GM20000 (cell line): Measurements from ENCODE around the gene EDA.

Source experiments
- DNase-seq: peaks from one replicate; pipeline ENCODE4 v3.0.0; 2012; ENCODE audit warnings: low spot score
- CTCF ChIP-seq: IDR thresholded peaks from 2 replicates; pipeline ENCODE4 v1.5.1; 2012; ENCODE audit warnings: mild to moderate bottlenecking, control low read depth; ENCODE audit errors: extremely low read depth, missing control alignments

EDA gene

GRCh38 chrX:69613946-69614345 lies 2.0 kb upstream of the EDA start:
- TF ChIP-seq CTCF = no peak
- no peak for DNase-seq

GRCh38 chrX:69614886-69615285 lies 1.0 kb upstream of the EDA start:
- TF ChIP-seq CTCF = no peak
- DNase-seq = no peak

- DNase-seq = no peak
- no peak for TF ChIP-seq CTCF
Measured at GRCh38 chrX:69615342-69615741, 571 bp upstream of the EDA start.

GRCh38 chrX:69616457-69617203 lies 717 bp downstream of the EDA start:
- DNase-seq = no peak

GRCh38 chrX:69618803-69619202 lies 2.9 kb downstream of the EDA start:
- TF ChIP-seq CTCF = no peak
- DNase-seq = peak; percentile 11

More at GRCh38 chrX:69616457-69617203, 717 bp downstream of the EDA start:
- no peak for TF ChIP-seq CTCF

GRCh38 chrX:69626129-69626528 lies 10.2 kb downstream of the EDA start:
- TF ChIP-seq CTCF = no peak
- DNase-seq = no peak

- TF ChIP-seq CTCF = no peak
- no peak for DNase-seq
Measured at GRCh38 chrX:69627744-69628143, 11.8 kb downstream of the EDA start.
